ENCODE data around the gene HECW1. TPM values are rescaled to one million over a fixed set of nuclear protein-coding genes. Genes with fewer than 3 reads are reported as not detected.
"Not testable (repeated sequence)": the region's sequence is repeated elsewhere in the genome, so short reads cannot be mapped to it uniquely, and the experiment has no call there.

HECW1 gene
- total RNA-seq, 2 donors from 2014 or later = not detected

- peaks cover 0 to 22% of the 10 kb centered on the region in 2 donors for H3K36me3 Mint-ChIP-seq
- ATAC-seq = no peak
- no peak for DNase-seq (ENCODE audit: low spot score in 2 of 2)
- no peaks in the 10 kb centered on the region for H3K9me3 Mint-ChIP-seq
- H3K27ac Mint-ChIP-seq = peak overlapping the region; percentile 72 to 81
Observed at GRCh38 chr7:43592326-43592725, 479.9 kb downstream of the HECW1 start.

- peak in 1 of 2 donors; percentile 19 for ATAC-seq
- no peak overlapping the region for H3K27ac Mint-ChIP-seq
- H3K9me3 Mint-ChIP-seq = no peaks in the 10 kb centered on the region
- no peak for DNase-seq (ENCODE audit: low spot score in 2 of 2)
- peaks cover 0 to 25% of the 10 kb centered on the region in 2 donors for H3K36me3 Mint-ChIP-seq
Observed at GRCh38 chr7:43593010-43593409, 480.6 kb downstream of the HECW1 start.

- ATAC-seq (no peak), DNase-seq (ENCODE audit: low spot score in 2 of 2) (no peak)
- Mint-ChIP-seq H3K9me3 (no peaks in the 10 kb centered on the region), H3K27ac (peak overlapping the region; percentile 67 to 81), H3K36me3 (peaks cover 0 to 26% of the 10 kb centered on the region in 2 donors)
Observed at GRCh38 chr7:43594020-43594419, 481.6 kb downstream of the HECW1 start.

GRCh38 chr7:43596426-43596825 lies 484.0 kb downstream of the HECW1 start:
- ATAC-seq; H3K9me3 Mint-ChIP-seq; DNase-seq (ENCODE audit: low spot score in 2 of 2); H3K27ac Mint-ChIP-seq: not testable (repeated sequence)
- H3K36me3 Mint-ChIP-seq = peaks cover 0 to 37% of the 10 kb centered on the region in 2 donors

GRCh38 chr7:43600056-43600455 lies 487.6 kb downstream of the HECW1 start:
- DNase-seq (ENCODE audit: low spot score in 2 of 2) = no peak
- Mint-ChIP-seq H3K27ac (no peak overlapping the region), H3K36me3 (peaks cover 0 to 46% of the 10 kb centered on the region in 2 donors), H3K9me3 (no peaks in the 10 kb centered on the region)
- no peak for ATAC-seq

- no peaks in the 10 kb centered on the region for H3K9me3 Mint-ChIP-seq
- H3K36me3 Mint-ChIP-seq = peaks cover 0 to 31% of the 10 kb centered on the region in 2 donors
- ATAC-seq = no peak
- no peak overlapping the region for H3K27ac Mint-ChIP-seq
- no peak for DNase-seq (ENCODE audit: low spot score in 2 of 2)
Observed at GRCh38 chr7:43602256-43602655, 489.8 kb downstream of the HECW1 start.

- H3K36me3 Mint-ChIP-seq = peaks cover 12 to 32% of the 10 kb centered on the region in 2 donors
- ATAC-seq (no peak), DNase-seq (ENCODE audit: low spot score in 2 of 2) (no peak)
- no peaks in the 10 kb centered on the region for H3K9me3 Mint-ChIP-seq
- H3K27ac Mint-ChIP-seq = peak overlapping the region in 1 of 2 donors; percentile 6
Observed at GRCh38 chr7:43604251-43604650, 491.8 kb downstream of the HECW1 start.

GRCh38 chr7:43609097-43609496 lies 496.6 kb downstream of the HECW1 start:
- peaks cover 18 to 41% of the 10 kb centered on the region in 2 donors for H3K36me3 Mint-ChIP-seq
- H3K27ac Mint-ChIP-seq = peak overlapping the region in 1 of 2 donors; percentile 59
- H3K9me3 Mint-ChIP-seq = no peaks in the 10 kb centered on the region
- ATAC-seq = no peak
- DNase-seq (ENCODE audit: low spot score in 2 of 2) = no peak

GRCh38 chr7:43612128-43612527 lies 499.7 kb downstream of the HECW1 start:
- peak overlapping the region; percentile 70 to 83 for H3K27ac Mint-ChIP-seq
- DNase-seq (ENCODE audit: low spot score in 2 of 2) (no peak), ATAC-seq (peak; percentile 37 to 60)
- peaks cover 24 to 50% of the 10 kb centered on the region in 2 donors for H3K36me3 Mint-ChIP-seq
- no peaks in the 10 kb centered on the region for H3K9me3 Mint-ChIP-seq

- H3K36me3 Mint-ChIP-seq = peaks cover 24 to 50% of the 10 kb centered on the region in 2 donors
- H3K27ac Mint-ChIP-seq = peak overlapping the region; percentile 70 to 83
- H3K9me3 Mint-ChIP-seq = no peaks in the 10 kb centered on the region
- no peak for DNase-seq (ENCODE audit: low spot score in 2 of 2)
- ATAC-seq = peak; percentile 85 to 91
Observed at GRCh38 chr7:43612599-43613589, 500.4 kb downstream of the HECW1 start.

Other genes starting within 250 kb of the HECW1 start
- 1 to 10 TPM; 1.7 to 3.9 TPM for gene C7orf25, start 200.6 kb upstream of the HECW1 start, total RNA-seq
- 100 to 1,000 TPM; 189 to 198 TPM for gene PSMA2, start 180.5 kb upstream of the HECW1 start, total RNA-seq
- gene MRPL32, start 180.3 kb upstream of the HECW1 start, total RNA-seq = 10 to 100 TPM; 57.2 to 68.4 TPM

All from activated naive CD4-positive, alpha-beta T cell treated with anti-CD3 and anti-CD28 coated beads, Interleukin-2, amount 50 U/mL, for 72 hours (primary cell).